Stimulated activated CD4-positive, alpha-beta T cell treated with anti-CD3 and anti-CD28 coated beads, Interleukin-4, amount 100 ng/mL, for 24 hours (primary cell): ENCODE data around the gene OOSP3.
"Not testable (repeated sequence)": the region's sequence is repeated elsewhere in the genome, so short reads cannot be mapped to it uniquely, and the experiment has no call there.

Experiments
- DNase-seq: peaks from one replicate; pipeline ENCODE4 v3.0.0-alpha.2; 2020

The OOSP3 gene

DNA sequence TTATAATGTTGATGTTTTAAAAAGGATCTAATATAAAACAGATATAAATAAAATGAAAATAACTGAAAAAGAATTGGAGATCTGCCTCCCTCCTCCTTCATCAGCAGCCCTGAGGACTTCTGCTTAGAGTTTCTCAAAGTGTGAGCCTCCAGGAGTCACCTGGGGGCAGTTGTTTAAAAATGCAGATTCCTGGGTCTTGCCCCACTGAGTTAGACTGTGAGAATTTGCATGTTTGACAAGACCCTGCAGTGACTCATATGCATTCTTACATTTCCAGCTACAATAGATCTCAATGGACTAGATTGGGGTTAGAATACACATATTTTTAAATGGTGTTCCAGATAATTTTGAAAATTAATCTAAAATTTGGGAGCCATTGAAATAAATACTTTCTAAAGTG lies 798 bp upstream of the OOSP3 start:
- DNase-seq: no peak

GRCh38 chr11:59879567-59879966 lies 985 bp downstream of the OOSP3 start:
- no peak for DNase-seq

- DNase-seq: no peak
These were observed 5.0 kb downstream of the OOSP3 start for GRCh38 chr11:59883597-59883996.

DNA sequence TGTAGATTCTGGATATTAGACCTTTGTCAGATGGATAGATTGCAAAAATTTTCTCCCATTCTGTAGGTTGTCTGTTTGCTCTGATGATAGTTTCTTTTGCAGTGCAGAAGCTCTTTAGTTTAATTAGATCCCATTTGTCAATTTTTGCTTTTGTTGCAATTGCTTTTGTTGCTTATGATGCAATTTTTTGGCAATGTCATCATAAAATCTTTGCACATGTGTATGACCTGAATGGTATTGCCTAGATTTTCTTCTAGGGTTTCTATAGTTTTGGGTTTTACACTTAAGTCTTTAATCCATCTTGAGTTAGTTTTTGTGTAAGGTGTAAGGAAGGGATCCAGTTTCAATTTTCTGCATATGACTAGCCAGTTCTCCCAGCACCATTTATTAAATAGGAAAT lies 8.6 kb downstream of the OOSP3 start:
- DNase-seq: not testable (repeated sequence)

GRCh38 chr11:59891781-59892181 lies 13.2 kb downstream of the OOSP3 start:
- DNase-seq: no peak

- no peak for DNase-seq
These were observed 16.0 kb downstream of the OOSP3 start for GRCh38 chr11:59894616-59895015.

DNA sequence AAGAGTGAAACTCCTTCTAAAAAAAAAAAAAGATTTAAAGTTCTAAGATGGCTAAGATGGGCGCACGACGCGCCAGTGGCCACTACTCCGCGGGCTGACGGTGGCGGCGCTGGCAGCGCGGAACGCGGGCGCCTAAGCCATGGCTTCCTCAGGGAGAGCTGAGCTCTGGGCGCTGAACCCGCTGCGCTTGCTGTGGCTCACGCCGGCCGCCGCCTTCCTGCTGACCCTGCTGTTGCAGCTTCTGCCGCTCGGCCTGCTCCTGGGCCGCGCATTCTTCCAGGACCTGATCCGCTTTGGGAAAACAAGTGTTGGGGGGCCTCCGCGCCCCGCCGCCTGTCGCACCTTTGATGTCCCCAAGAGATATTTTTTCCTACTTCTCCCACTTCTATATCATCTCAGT lies 19.5 kb downstream of the OOSP3 start:
- DNase-seq: no peak

GRCh38 chr11:59898650-59899049 lies 20.1 kb downstream of the OOSP3 start:
- no peak for DNase-seq

DNA sequence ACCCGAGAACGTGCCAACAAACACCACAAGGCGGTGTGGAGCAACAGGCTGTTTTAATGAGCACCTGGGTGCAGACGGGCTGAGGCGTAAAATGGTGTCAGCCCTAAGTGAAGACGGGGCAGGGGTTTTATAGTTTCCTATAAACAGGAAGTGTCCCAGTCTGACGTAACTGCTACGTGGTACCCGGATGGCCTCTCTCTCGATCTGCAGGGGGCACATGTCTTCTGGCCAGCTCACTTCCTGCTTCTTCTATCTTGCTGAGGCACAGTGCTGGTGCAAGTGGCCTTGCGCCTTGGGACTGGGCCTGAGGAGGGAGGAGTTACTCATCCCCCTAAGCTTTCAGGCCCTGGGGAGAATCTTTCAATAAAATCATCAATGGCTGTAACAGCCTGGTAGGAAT lies 20.9 kb downstream of the OOSP3 start:
- no peak for DNase-seq

DNA sequence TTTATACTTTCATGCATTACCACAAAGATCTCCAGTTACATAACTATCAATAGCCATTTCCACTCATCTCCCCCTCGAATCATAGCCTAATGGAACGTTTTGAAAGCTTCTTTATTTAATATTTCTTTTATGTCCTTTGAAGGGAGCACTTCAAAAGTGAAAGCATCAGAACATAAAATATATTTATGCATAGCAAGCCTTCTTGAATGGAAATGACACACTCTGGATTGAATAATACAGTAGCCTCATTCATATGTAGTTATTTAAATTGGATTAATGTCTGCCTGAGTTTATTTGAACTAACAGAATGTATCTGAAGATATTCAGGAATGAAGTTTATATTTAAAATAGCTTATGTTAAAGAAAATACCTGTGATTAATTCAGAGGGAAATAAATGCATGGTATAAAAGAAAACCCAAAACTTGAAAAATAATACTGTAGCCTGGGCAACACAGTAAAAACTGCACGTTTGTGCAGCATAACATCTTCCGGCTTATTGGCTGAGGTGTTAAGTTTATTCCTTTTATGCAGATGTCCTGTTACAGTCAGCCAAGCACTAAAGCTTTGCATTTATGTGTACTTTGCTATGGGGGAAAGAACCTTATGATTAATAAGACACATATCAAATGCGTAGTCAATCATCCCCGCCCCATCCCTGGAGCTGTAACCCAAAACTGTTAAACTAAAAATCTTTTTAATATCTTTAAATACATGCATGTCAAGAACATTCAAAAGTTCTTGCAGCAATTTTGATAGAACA lies 22.0 kb downstream of the OOSP3 start:
- no peak for DNase-seq

GRCh38 chr11:59901306-59901705 lies 22.7 kb downstream of the OOSP3 start:
- no peak for DNase-seq

- not testable (repeated sequence) for DNase-seq
These were observed 25.0 kb downstream of the OOSP3 start for GRCh38 chr11:59903569-59903968.

DNA sequence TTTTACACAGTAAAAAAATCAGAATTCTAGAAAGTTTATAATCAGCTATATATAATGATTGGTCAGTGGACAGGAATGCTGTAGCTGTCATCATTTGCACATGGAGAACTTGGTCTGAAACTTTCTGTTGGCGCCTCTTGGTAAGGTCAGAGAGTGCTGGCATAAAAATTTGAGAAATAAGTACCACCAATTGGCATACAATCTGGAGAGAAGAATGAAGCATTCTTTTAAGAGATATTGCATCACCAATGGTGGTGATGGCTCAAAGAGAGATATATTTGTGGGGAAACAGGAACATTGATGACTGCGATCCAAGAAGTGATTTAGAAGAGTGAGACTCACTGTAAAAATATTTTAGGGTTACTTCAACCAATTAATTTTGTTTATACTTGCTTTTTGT lies 39.9 kb downstream of the OOSP3 start:
- no peak for DNase-seq

DNA sequence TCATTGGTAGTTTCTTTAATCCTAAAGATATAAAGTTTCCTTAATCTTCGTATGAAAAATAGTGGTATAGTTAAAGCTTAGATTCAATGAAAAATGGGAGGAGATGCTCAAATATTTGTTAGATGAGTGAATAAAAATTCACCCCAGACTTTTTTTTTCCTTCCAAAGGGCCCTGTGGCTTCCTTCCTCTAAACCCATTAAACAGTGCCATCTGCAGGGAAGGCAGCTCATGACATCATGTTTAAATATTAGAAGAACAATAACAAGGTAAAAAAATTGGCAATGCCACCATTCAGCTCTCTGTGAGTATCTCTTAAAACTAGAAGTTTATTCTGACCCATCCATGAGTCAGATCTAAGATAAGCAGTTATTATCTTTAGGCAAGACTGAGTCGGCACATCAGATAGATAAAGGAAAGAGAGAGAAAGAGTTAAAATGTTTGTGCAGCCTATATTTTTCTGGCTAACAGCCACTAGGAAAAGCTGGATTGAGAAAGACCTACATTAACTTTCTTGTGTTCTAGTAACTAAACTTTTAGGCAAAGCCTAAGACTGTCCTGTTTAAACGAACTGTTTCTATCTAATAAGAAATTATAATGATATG lies 40.5 kb downstream of the OOSP3 start:
- DNase-seq: peak; percentile 6

DNA sequence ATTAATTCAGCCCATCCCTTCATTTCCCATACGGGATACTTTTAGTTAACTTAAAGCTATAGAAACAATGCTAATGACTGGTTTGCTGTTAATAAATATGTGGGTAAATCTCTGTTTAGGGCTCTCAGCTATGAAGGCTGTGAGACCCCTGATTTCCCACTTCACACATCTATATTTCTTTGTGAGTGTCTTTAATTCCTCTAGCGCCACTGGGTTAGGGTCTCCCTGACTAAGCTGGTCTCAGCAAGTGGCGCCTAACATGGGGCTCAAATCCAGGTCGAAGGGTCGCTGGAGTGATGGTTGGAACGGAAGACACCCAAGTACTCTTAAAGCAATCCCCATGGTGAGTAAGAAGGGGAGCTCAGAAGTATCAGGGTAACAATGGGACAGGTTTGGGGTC lies 45.2 kb downstream of the OOSP3 start:
- DNase-seq: no peak

DNA sequence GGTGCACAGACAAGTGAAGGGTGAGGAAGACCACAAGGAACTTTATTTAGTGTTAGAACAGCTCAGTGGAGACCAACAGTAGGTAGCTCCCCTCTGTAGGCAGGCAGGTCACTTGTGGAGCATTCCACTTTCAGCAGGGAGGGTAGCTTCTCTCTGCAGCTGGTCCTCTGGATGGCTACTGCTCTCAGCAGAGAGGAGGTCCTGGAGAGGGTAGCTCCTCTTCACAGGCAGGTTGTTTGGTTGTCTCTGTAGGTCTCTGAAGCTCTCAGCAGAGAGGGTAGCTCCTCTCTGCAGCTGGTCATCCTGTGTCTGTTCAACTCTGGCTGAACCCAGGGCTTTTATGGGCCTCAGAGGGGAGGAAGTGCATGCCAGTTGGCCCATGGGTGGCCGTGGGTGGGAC lies 53.1 kb downstream of the OOSP3 start:
- DNase-seq: no peak

GRCh38 chr11:59938132-59938531 lies 59.5 kb downstream of the OOSP3 start, which contains the start of gene OOSP1:
Gene OOSP1, plus strand, starts transcription at chr11:59938432. Its CDS starts 23 bp downstream, at chr11:59938455.
- no peak for DNase-seq

- no peak for DNase-seq
These were observed 60.1 kb downstream of the OOSP3 start for GRCh38 chr11:59938718-59939117.

DNA sequence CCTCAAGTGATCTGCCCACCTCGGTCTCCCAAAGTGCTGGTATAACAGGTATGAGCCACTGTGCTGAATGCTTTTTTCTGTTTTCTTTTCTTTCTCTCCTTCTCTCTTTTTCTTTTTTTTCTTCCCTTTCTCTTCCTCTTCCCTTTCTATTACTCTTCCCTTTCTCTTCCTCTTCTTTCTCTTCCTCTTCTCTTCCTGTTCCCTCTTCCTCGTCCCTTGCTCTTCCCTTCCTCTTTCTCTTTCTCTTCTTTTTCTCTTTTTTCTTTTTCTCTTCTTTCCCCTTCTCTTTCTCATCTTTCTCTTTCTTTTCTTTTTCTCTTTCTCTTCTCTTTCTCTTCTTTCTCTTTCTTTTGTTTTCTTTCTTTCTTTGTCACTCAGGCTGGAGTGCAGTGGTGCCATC lies 60.9 kb downstream of the OOSP3 start:
- DNase-seq: no peak

DNA sequence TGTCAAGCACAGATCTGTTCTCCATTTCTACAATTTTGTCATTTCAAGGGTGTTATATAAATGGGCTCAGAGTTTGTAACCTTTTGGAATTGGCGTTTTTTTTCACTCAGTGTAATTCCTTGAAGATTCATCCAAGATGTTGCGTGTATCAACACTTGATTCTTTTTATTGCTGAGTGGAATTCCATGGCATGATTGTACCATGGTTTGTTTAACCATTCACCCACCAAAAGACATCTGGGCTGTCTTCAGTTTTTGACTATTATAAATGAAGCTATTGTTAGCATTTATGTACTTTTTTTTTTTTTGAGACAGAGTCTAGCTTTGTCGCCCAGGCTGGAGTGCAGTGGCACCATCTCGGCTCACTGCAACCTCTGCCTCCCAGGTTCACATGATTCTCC lies 62.5 kb downstream of the OOSP3 start:
- no peak for DNase-seq

DNA sequence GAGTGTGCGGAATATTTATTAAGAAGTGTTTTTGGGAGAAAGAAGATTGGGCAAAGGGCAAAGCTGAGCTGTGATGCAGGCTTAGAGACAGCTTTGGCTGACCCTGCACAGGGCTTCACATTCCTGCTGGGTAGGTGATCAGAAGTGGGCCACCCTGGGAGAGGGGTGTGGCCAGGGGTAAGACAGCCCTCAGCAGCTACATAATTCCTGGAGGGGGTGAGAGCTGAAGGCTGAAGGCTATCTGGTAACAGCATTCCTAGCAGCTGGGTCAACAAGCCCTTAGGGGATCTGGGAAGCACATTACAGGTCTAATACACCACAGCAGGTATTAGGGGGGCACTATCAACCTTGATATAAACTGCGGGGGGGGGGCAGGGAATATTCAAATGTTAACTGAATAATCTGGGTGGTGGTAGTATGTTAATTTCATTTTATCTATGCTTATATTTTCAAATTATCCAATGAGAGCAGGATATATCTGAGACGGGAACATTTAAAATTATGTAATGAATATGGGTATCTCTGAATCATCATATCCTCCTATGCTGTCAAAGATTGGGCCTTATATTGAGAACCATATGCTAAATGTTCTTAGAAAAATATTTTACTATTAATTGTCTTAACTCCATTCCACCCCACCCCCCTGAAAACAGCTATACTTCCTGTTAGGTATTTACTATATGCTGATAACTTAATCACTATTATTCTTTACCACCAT lies 65.6 kb downstream of the OOSP3 start:
- DNase-seq: no peak

DNA sequence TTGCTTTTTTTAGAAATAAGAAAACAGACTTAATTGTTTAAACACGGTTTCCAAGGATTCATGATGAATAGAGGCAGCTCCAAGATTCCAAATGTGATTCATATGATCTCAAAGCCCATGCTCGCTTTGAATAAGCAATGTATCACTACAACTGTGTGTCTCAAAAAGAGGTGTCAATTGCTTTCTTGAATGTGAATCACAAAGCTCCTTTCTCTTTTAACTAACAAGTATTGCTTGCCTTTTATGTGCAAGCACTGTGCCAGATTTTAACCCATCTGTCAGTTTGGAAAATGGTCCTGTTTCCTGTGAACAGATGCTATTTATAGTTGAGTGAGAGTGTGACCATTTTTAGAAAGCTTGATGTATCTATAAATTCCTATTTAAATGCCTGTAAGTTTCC lies 66.1 kb downstream of the OOSP3 start:
- DNase-seq: no peak
